ENCODE measurements around the gene TCERG1L. TPM values are rescaled to one million over a fixed set of nuclear protein-coding genes. Genes with fewer than 3 reads are reported as not detected.

TCERG1L gene
- total and polyA plus RNA-seq, 9 of the 15 experiments (the other 6 are each of a cell fraction or from before 2014, with no cell fraction given), result not detected

DNA sequence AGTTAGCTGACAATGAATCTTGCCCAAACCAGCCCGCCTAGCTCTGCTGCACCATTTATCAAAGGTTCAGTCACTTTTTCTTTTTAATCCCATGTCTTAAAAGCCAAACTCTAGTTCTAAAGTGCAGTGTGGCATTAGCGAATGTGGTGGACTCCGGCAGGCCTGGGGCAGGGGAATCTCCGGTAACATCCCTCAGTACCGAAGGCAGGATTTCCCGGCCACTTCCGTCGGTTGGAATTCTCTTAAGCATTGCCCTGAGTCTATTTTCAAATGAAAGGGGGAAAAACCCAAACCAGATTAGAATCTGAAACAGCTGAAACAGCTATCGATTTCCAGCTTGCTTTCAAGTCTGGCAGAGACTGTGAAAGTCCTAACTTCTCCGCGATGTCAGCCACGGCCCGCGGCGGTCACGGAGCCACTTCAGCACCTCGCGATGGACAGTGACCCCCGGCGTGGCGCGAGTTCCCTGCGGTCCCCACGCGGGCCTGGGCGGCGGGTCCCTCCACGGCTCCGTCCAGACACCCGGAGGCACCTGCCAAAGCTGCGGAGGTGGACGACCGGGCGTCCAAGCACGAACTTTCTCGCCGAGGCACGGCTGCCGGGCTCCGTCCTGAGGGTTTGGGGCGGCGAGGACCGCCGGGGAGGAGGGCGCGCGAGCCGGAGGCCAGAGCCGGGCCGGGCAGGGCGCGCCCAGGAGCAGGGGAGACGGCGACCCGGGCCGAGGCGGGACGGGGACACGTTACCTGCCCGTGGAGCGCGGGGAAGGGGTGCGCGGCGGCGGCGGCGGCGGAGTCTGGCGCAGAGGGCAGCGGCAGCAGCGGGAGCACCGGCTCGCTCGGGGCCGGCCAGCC, 745 bp downstream of the TCERG1L start:
- intact Hi-C loops (cut with micrococcal nuclease), result no loop called here
- Histone ChIP-seq H4K20me1 (replicated peaks; ENCODE audit: control insufficient read depth, insufficient read depth, low read length) (no peaks in the 10 kb centered on the region), H3K4me3 (no peak overlapping the region), H3K27ac (ENCODE audit: extremely low read depth, low read depth, low read length) (no peak overlapping the region), H3K27me3 (ENCODE audit: control insufficient read depth in 2 of 2, insufficient read depth in 2 of 2, low read length in 2 of 2) (no peaks in the 10 kb centered on the region), H3K4me1 (replicated peaks in 1 of 2; ENCODE audit: control insufficient read depth in 2 of 2, insufficient read depth in 2 of 2, low read length in 2 of 2) (no peaks in the 10 kb centered on the region), H3K36me3 (ENCODE audit: control insufficient read depth, insufficient read depth, low read length) (no peaks in the 10 kb centered on the region), H3K9me3 (replicated peaks; ENCODE audit: control insufficient read depth, insufficient read depth, low read depth, low read length) (no peaks in the 10 kb centered on the region), H3K4me2 (ENCODE audit: insufficient read depth, low read length) (no peak overlapping the region), H2AFZ (ENCODE audit: low read depth, low read length) (no peak overlapping the region), H3K79me2 (ENCODE audit: control insufficient read depth, insufficient read depth, low read length) (no peaks in the 10 kb centered on the region), H3K9ac (ENCODE audit: insufficient read depth in 1 of 2, low read depth in 2 of 2, low read length in 2 of 2) (no peak overlapping the region), H3K9me1 (ENCODE audit: control insufficient read depth, insufficient read depth, low read length) (no peaks in the 10 kb centered on the region)
- ATAC-seq (no peak), DNase-seq (ENCODE audit: extremely low read depth in 1 of 4, low spot score in 3 of 4) (no peak), FAIRE-seq (no peak)
- POLR2A ChIA-PET, result no interaction called here
- TF ChIP-seq, protein P1, sequence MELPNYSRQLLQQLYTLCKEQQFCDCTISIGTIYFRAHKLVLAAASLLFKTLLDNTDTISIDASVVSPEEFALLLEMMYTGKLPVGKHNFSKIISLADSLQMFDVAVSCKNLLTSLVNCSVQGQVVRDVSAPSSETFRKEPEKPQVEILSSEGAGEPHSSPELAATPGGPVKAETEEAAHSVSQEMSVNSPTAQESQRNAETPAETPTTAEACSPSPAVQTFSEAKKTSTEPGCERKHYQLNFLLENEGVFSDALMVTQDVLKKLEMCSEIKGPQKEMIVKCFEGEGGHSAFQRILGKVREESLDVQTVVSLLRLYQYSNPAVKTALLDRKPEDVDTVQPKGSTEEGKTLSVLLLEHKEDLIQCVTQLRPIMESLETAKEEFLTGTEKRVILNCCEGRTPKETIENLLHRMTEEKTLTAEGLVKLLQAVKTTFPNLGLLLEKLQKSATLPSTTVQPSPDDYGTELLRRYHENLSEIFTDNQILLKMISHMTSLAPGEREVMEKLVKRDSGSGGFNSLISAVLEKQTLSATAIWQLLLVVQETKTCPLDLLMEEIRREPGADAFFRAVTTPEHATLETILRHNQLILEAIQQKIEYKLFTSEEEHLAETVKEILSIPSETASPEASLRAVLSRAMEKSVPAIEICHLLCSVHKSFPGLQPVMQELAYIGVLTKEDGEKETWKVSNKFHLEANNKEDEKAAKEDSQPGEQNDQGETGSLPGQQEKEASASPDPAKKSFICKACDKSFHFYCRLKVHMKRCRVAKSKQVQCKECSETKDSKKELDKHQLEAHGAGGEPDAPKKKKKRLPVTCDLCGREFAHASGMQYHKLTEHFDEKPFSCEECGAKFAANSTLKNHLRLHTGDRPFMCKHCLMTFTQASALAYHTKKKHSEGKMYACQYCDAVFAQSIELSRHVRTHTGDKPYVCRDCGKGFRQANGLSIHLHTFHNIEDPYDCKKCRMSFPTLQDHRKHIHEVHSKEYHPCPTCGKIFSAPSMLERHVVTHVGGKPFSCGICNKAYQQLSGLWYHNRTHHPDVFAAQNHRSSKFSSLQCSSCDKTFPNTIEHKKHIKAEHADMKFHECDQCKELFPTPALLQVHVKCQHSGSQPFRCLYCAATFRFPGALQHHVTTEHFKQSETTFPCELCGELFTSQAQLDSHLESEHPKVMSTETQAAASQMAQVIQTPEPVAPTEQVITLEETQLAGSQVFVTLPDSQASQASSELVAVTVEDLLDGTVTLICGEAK (IDR thresholded peaks at IDR 0.05), result no peak
- TF ChIP-seq, protein P1 (CRISPR knock-in tag; IDR thresholded peaks at IDR 0.05), result no peak
- TF ChIP-seq CXXC5 (CRISPR knock-in tag; IDR thresholded peaks at IDR 0.05) (no peak), ARID1B (IDR thresholded peaks at IDR 0.05) (no peak), PHB2 (IDR thresholded peaks at IDR 0.05; ENCODE audit: low read depth) (no peak)
- in situ Hi-C loops (cut with MboI), result no loop called here
- no TSS peak for BruUV-seq (replicated peaks)
- CTCF ChIA-PET (ENCODE audit: low intra/inter-chr PET ratio), result no interaction called here
- WGBS (ENCODE audit: insufficient coverage, low coverage, missing lambda C conversion rate), result 27% methylated on average over 17 of the region's 76 CpGs
